ENCODE data around the gene AKAP9.

DNA sequence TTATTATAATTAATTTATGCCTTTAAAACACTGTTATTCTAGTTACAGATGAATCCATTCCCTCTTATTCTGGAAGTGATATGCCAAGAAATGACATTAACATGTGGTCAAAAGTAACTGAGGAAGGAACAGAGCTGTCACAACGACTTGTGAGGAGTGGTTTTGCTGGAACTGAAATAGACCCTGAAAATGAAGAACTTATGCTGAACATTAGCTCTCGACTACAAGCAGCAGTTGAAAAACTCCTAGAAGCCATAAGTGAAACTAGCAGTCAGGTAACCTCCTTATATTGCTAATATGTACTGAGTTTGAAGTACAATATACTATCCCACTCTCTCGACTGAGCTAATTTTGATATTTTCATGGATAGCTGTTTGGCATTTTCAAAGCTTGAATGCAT is 112.0 kb downstream of the AKAP9 start:
- TF ChIP-seq CTCF (IDR thresholded peaks at IDR 0.05), result no peak
- TF ChIP-seq POLR2A (IDR thresholded peaks at IDR 0.05), result no peak

All from uterus (tissue), 2 donors.